ENCODE measurements around the gene EEF2K.

EEF2K gene

GRCh38 chr16:22188595-22189442, 17.3 kb upstream of the EEF2K start:
- CTCF ChIA-PET = interaction anchor here (0.6 to 3.8 kb wide), 32 partner anchors 9 to 246 kb away, joined by 3 to 33 read pairs (median 4); partner anchors contain the start of genes MOSMO, PDZD9 and SDR42E2
- Histone ChIP-seq H3K27ac (ENCODE audit: insufficient read depth in 1 of 2, low read depth in 1 of 2, low read length in 2 of 2, poor library complexity in 1 of 2, severe bottlenecking in 2 of 2) (peak overlapping the region; percentile 35 to 65), H3K27me3 (replicated peaks in 2 of 5; ENCODE audit: control insufficient read depth in 4 of 5, insufficient read depth in 5 of 5, low read length in 4 of 5) (no peaks in the 10 kb centered on the region), H3K9me3 (ENCODE audit: control extremely low read depth in 1 of 5, control insufficient read depth in 4 of 5, insufficient read depth in 2 of 5, low read depth in 1 of 5, low read length in 4 of 5) (no peaks in the 10 kb centered on the region), H3K36me3 (ENCODE audit: control insufficient read depth in 4 of 4, insufficient read depth in 4 of 4, low read length in 3 of 4) (no peaks in the 10 kb centered on the region), H3K4me3 (ENCODE audit: control insufficient read depth in 1 of 7, extremely low read depth in 1 of 7, insufficient read depth in 4 of 7, low read depth in 2 of 7, low read length in 6 of 7) (peak overlapping the region in 6 of 7 experiments; percentile 64 to 88 (median 82)), H3K4me1 (ENCODE audit: control extremely low read depth in 1 of 4, control insufficient read depth in 4 of 4, insufficient read depth in 4 of 4, low read length in 3 of 4) (peaks cover 23 to 46% (median 41%) of the 10 kb centered on the region in 4 experiments)
- POLR2A ChIA-PET = interaction anchor here (0.5 to 1.6 kb wide), 4 partner anchors 109 to 238 kb away, joined by 3 to 5 read pairs (median 4); partner anchors contain the start of genes MOSMO and POLR3E
- 23% methylated on average over 6 of the region's 8 CpGs for WGBS (ENCODE audit: insufficient coverage)
- DNase-seq = peak; percentile 82 to 91 (median 89)

- no peaks in the 10 kb centered on the region for H3K36me3 ChIP-seq (ENCODE audit: control insufficient read depth in 4 of 4, insufficient read depth in 4 of 4, low read length in 3 of 4)
- peak overlapping the region; percentile 49 to 88 (median 81) for H3K4me3 ChIP-seq (ENCODE audit: control insufficient read depth in 1 of 7, extremely low read depth in 1 of 7, insufficient read depth in 4 of 7, low read depth in 2 of 7, low read length in 6 of 7)
- H3K27ac ChIP-seq (ENCODE audit: insufficient read depth in 1 of 2, low read depth in 1 of 2, low read length in 2 of 2, poor library complexity in 1 of 2, severe bottlenecking in 2 of 2) = peak overlapping the region; percentile 35 to 65
- peak; percentile 57 to 91 (median 91) for DNase-seq
- 0% methylated on average over 17 of the region's 18 CpGs for WGBS (ENCODE audit: insufficient coverage)
- no peaks in the 10 kb centered on the region for H3K27me3 ChIP-seq (replicated peaks in 2 of 5; ENCODE audit: control insufficient read depth in 4 of 5, insufficient read depth in 5 of 5, low read length in 4 of 5)
- peaks cover 23 to 48% (median 41%) of the 10 kb centered on the region in 4 experiments for H3K4me1 ChIP-seq (ENCODE audit: control extremely low read depth in 1 of 4, control insufficient read depth in 4 of 4, insufficient read depth in 4 of 4, low read length in 3 of 4)
- H3K9me3 ChIP-seq (ENCODE audit: control extremely low read depth in 1 of 5, control insufficient read depth in 4 of 5, insufficient read depth in 2 of 5, low read depth in 1 of 5, low read length in 4 of 5) = no peaks in the 10 kb centered on the region
- CTCF ChIA-PET = interaction anchor here (0.8 to 3.8 kb wide), 17 partner anchors 16 to 246 kb away, joined by 3 to 33 read pairs (median 6); partner anchors contain the start of genes PDZD9 and SDR42E2
- POLR2A ChIA-PET = interaction anchor here (0.5 to 1.6 kb wide), 3 partner anchors 108 to 182 kb away, joined by 5 to 8 read pairs (median 5); partner anchors contain the start of genes MOSMO and POLR3E
These were observed 16.5 kb upstream of the EEF2K start for GRCh38 chr16:22189473-22190080.

- POLR2A ChIA-PET = interaction anchor here (0.5 to 1.2 kb wide), 2 partner anchors 107 to 170 kb away, joined by 5 to 8 read pairs; partner anchors contain the start of gene POLR3E
- WGBS (ENCODE audit: insufficient coverage) = 0% methylated on average over 66 of the region's 72 CpGs
These were observed 15.8 kb upstream of the EEF2K start for GRCh38 chr16:22190081-22190775.

GRCh38 chr16:22190776-22191531, 15.1 kb upstream of the EEF2K start:
- Histone ChIP-seq H3K27ac (ENCODE audit: insufficient read depth in 1 of 2, low read depth in 1 of 2, low read length in 2 of 2, poor library complexity in 1 of 2, severe bottlenecking in 2 of 2) (peak overlapping the region; percentile 25 to 82), H3K27me3 (replicated peaks in 2 of 5; ENCODE audit: control insufficient read depth in 4 of 5, insufficient read depth in 5 of 5, low read length in 4 of 5) (no peaks in the 10 kb centered on the region), H3K4me3 (ENCODE audit: control insufficient read depth in 1 of 7, extremely low read depth in 1 of 7, insufficient read depth in 4 of 7, low read depth in 2 of 7, low read length in 6 of 7) (peak overlapping the region; percentile 62 to 88 (median 77)), H3K9me3 (ENCODE audit: control extremely low read depth in 1 of 5, control insufficient read depth in 4 of 5, insufficient read depth in 2 of 5, low read depth in 1 of 5, low read length in 4 of 5) (no peaks in the 10 kb centered on the region), H3K36me3 (ENCODE audit: control insufficient read depth in 4 of 4, insufficient read depth in 4 of 4, low read length in 3 of 4) (no peaks in the 10 kb centered on the region), H3K4me1 (ENCODE audit: control extremely low read depth in 1 of 4, control insufficient read depth in 4 of 4, insufficient read depth in 4 of 4, low read length in 3 of 4) (peaks cover 23 to 57% (median 45%) of the 10 kb centered on the region in 4 experiments)
- ChIA-PET POLR2A (interaction anchor here (0.8 kb wide), 1 partner anchor 106 kb away, joined by 3 read pairs; no protein-coding TSS in a partner anchor), CTCF (interaction anchor here (0.6 to 1.0 kb wide), 2 partner anchors 11 to 109 kb away, joined by 3 read pairs; no protein-coding TSS in a partner anchor)
- under 1% methylated on average over 37 of the region's 43 CpGs for WGBS (ENCODE audit: insufficient coverage)
- DNase-seq = peak; percentile 94 to 96 (median 95)

More at GRCh38 chr16:22190081-22190775, 15.8 kb upstream of the EEF2K start:
- Histone ChIP-seq H3K9me3 (ENCODE audit: control extremely low read depth in 1 of 5, control insufficient read depth in 4 of 5, insufficient read depth in 2 of 5, low read depth in 1 of 5, low read length in 4 of 5) (no peaks in the 10 kb centered on the region), H3K27ac (ENCODE audit: insufficient read depth in 1 of 2, low read depth in 1 of 2, low read length in 2 of 2, poor library complexity in 1 of 2, severe bottlenecking in 2 of 2) (peak overlapping the region; percentile 35 to 65), H3K4me3 (ENCODE audit: control insufficient read depth in 1 of 7, extremely low read depth in 1 of 7, insufficient read depth in 4 of 7, low read depth in 2 of 7, low read length in 6 of 7) (peak overlapping the region; percentile 49 to 88 (median 81)), H3K36me3 (ENCODE audit: control insufficient read depth in 4 of 4, insufficient read depth in 4 of 4, low read length in 3 of 4) (no peaks in the 10 kb centered on the region), H3K27me3 (replicated peaks in 2 of 5; ENCODE audit: control insufficient read depth in 4 of 5, insufficient read depth in 5 of 5, low read length in 4 of 5) (no peaks in the 10 kb centered on the region), H3K4me1 (ENCODE audit: control extremely low read depth in 1 of 4, control insufficient read depth in 4 of 4, insufficient read depth in 4 of 4, low read length in 3 of 4) (peaks cover 23 to 54% (median 43%) of the 10 kb centered on the region in 4 experiments)
- DNase-seq = peak; percentile 99
- CTCF ChIA-PET = interaction anchor here (2.2 to 3.8 kb wide), 3 partner anchors 112 to 192 kb away, joined by 20 to 33 read pairs (median 30); partner anchors contain the start of gene PDZD9

GRCh38 chr16:22191532-22192260, 14.4 kb upstream of the EEF2K start:
- H3K27ac ChIP-seq (ENCODE audit: insufficient read depth in 1 of 2, low read depth in 1 of 2, low read length in 2 of 2, poor library complexity in 1 of 2, severe bottlenecking in 2 of 2) = peak overlapping the region; percentile 25 to 82
- peaks cover 23 to 61% (median 47%) of the 10 kb centered on the region in 4 experiments for H3K4me1 ChIP-seq (ENCODE audit: control extremely low read depth in 1 of 4, control insufficient read depth in 4 of 4, insufficient read depth in 4 of 4, low read length in 3 of 4)
- peak overlapping the region; percentile 62 to 88 (median 77) for H3K4me3 ChIP-seq (ENCODE audit: control insufficient read depth in 1 of 7, extremely low read depth in 1 of 7, insufficient read depth in 4 of 7, low read depth in 2 of 7, low read length in 6 of 7)
- peak in 2 of 3 donors; percentile 24 to 33 for DNase-seq
- no peaks in the 10 kb centered on the region for H3K9me3 ChIP-seq (ENCODE audit: control extremely low read depth in 1 of 5, control insufficient read depth in 4 of 5, insufficient read depth in 2 of 5, low read depth in 1 of 5, low read length in 4 of 5)
- 6% methylated on average over 6 of the region's 9 CpGs for WGBS (ENCODE audit: insufficient coverage)
- H3K27me3 ChIP-seq (replicated peaks in 2 of 5; ENCODE audit: control insufficient read depth in 4 of 5, insufficient read depth in 5 of 5, low read length in 4 of 5) = no peaks in the 10 kb centered on the region
- CTCF ChIA-PET = interaction anchor here (0.6 to 2.2 kb wide), 6 partner anchors 10 to 106 kb away, joined by 3 to 14 read pairs (median 5); partner anchors contain the start of gene POLR3E
- POLR2A ChIA-PET = interaction anchor here (0.8 to 1.0 kb wide), 2 partner anchors 105 to 106 kb away, joined by 3 to 5 read pairs; partner anchors contain the start of gene POLR3E
- no peaks in the 10 kb centered on the region for H3K36me3 ChIP-seq (ENCODE audit: control insufficient read depth in 4 of 4, insufficient read depth in 4 of 4, low read length in 3 of 4)
